C4-2B (cell line): Measurements from ENCODE around the gene SPATA13.
"Not testable (repeated sequence)": the region's sequence is repeated elsewhere in the genome, so short reads cannot be mapped to it uniquely, and the experiment has no call there.

Source experiments
- H3K27ac ChIP-seq: fragments of 450-650 bp; 2 replicates; pipeline ENCODE4 v1.5.1; 2017
- CTCF ChIP-seq: fragments of 450-650 bp; conservative IDR thresholded peaks from 2 replicates; pipeline ENCODE4 v1.5.1; 2017; ENCODE audit warnings: mild to moderate bottlenecking
- ZFX ChIP-seq: fragments of 450-650 bp; IDR thresholded peaks from 2 replicates; pipeline ENCODE4 v1.6.1; 2017

Gene SPATA13

GRCh38 chr13:24199016-24199415 is 38.5 kb downstream of the SPATA13 start:
- TF ChIP-seq ZFX (no peak), CTCF (no peak)
- no peak overlapping the region for H3K27ac ChIP-seq

DNA sequence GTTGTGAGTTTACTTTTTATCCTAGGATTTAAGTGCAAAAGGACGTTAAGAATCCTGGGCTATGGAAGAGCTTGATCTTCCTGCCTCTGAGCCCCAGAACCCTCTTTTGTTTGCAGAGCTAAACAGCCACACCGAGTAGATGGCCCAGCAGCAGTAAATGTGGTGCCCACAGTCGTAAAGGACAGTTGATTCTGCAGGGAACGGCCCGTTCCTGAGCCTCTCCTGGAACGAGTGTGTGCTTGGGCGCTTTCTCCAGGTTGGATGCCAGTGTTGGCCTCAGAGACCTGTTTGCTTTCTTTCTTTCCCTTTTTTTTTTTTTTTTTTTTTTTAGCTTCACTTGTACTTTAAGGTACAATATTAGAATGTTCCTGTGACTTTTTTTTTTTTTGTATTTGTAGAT is 41.7 kb downstream of the SPATA13 start:
- no peak for TF ChIP-seq ZFX
- no peak for TF ChIP-seq CTCF
- peak overlapping the region; percentile 81 for H3K27ac ChIP-seq

- TF ChIP-seq CTCF (no peak), ZFX (no peak)
- peak overlapping the region; percentile 81; the same call in 1 of the 2 replicates for H3K27ac ChIP-seq
These were observed 42.8 kb downstream of the SPATA13 start for GRCh38 chr13:24203273-24203672.

DNA sequence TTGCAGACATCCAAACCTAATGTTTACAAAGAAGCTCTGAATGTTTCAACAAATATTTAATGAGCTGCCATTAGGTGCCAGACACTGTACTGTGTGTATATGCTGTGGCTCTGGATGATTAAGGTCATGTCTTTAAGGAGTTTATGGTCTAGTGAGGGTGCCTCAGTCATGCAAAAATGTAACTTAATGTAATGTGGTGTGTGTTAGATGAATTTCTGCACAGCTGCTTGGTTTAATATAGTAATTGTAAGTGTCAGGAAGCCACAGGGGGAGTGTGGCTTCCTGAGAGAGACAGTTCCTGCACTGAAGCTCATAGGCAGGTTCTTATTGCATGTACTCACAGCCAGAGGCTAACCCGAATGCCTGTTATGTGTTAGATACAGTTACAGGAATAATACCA is 43.3 kb downstream of the SPATA13 start:
- TF ChIP-seq CTCF, result no peak
- TF ChIP-seq ZFX, result no peak
- peak overlapping the region; percentile 81; the same call in 1 of the 2 replicates for H3K27ac ChIP-seq

- not testable (repeated sequence) for H3K27ac ChIP-seq
These were observed 44.6 kb downstream of the SPATA13 start for GRCh38 chr13:24205076-24205475.

DNA sequence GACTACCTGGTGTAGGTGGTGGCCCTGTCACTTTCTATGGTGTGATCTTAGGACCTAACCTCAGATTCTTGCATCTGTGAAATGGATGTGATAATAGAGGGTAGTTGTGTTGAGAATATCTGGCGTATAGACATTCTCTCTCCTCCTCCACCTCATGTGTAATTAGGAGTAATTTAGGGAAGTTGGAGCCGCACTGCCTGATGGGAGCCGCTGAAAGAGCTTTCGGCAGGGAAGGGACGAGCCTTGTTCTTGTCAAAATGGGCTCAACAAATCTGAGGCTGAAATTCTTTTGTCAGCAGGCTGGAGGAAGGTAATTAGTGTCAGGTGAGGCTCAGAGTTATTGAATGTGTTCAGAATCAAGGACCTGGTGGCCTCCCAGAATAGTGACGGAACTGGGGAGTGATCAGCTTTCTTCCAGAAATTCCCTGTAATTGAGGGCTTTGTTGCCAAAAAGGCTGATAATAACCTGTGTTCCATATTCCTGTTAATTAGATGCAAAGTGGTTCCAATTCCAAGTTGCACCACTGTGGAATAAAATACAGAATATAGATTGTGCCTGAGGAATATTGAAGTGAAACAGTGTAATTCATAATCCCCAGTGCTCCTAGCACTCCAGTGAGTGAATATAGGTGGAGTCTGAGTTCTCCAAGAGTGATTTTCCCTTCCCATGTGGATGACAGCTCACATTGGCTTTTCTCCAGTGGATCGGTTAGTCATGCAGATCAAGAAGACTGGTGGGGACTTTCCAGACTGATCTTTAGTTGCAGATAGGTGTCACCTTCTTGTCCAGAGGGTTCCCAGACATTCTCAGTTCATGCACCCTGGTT is 47.5 kb downstream of the SPATA13 start:
- H3K27ac ChIP-seq, result peak overlapping the region; percentile 16
- TF ChIP-seq CTCF (no peak), ZFX (no peak)

DNA sequence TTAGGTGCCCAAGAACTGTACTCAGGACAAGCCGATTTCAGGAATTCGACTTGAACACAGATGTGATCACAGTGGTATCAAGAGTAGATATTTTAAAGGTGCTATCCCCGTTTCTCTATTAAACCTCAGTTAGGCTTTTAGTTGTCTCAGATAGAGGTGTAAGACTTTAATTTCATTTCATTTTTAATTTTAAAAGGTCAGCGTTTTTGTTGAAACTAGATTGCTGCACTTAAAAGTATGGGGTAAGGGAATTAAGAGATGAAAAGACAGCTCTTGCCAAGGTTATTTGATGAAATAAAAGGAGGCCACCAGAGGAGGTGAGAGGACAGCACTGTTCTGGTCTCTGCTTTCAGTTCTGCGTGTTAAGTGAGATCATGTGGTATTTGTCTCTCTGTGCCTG is 48.6 kb downstream of the SPATA13 start:
- H3K27ac ChIP-seq, result peak overlapping the region; percentile 19; the same call in 1 of the 2 replicates
- TF ChIP-seq CTCF (no peak), ZFX (no peak)

- H3K27ac ChIP-seq, result no peak overlapping the region
- TF ChIP-seq CTCF (no peak), ZFX (no peak)
These were observed 51.7 kb downstream of the SPATA13 start for GRCh38 chr13:24212254-24212653.
